ENCODE data around the gene OTUB2. TPM values are rescaled to one million over a fixed set of nuclear protein-coding genes. Genes with fewer than 3 reads are reported as not detected.

OTUB2 gene
- 1 to 10 TPM in 1 of 2 experiments, under 1 TPM in 1; 0.86 to 1.4 TPM for total RNA-seq

DNA sequence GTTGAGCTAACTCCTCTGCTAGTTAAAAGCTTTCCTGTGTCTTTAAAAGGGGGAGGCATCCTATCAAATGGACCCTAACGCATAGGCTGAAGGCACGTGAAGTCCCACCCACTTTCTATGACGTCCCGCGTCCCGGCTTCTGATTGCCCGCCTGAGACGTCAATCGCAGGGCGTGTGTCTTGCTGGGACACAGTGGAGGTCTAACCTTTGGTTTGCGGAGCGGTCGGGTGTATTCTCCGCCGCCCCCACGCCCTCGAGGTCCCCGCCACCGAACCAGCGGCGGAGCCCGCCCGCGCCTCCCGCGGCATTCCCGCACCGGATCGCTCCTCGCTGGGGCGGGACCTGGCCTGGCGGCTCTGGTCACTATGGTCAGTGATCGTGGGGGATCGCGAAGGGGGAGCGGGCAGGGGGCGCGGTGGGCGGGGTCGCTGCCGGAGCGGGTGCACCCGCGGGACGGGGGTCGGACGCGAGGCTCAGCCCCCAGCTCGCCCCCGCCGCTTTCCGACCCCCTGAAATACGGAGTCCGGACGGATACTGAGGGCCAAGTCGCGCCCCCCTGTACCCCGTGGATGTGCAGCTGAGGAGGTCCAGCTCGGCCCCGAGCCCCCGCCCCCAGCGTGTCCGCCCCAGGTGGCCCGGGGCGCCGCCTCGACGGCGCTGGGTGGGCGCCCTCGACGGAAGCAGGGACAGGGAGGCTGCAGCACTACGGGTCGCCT, at the start of gene OTUB2:
Gene OTUB2 (plus strand): TSS at position 168 of the 716 bp plus-strand sequence. CDS start 198 bp downstream, at position 366.
- ChIA-PET CTCF (interaction anchor here (0.9 to 4.6 kb wide), 3 partner anchors 11 to 86 kb away, joined by 3 to 22 read pairs (median 3); no protein-coding TSS in a partner anchor), POLR2A (interaction anchor here (0.6 kb wide), 2 partner anchors 105 to 115 kb away, joined by 4 read pairs; no protein-coding TSS in a partner anchor)

DNA sequence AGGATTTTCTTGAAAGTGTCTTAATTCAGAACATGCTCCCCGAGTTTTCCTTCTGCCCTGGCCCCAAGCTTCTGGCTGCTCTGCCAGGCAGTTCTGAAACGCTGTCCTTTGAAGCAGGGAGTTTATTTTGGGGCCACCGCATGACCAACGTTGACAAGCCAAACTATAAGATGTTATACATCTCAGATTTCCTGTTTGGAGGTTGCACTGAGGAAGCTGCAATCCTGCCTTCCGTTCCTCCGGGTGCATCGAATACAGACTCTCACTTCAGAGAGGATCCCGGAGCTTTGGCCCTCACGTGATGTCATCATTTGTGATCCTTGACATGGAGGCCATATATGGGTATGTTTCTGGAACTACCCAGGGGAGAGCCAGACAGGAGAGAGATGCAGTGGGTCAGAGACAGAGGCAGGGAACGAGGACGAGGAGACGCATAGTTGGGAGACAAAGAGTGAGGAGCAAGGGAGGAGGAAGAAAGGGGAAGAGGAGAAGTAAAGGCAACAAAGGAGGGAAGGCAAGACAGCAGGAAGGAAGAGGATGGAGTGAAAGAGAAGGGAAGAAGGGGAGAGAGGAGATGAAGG, 49.6 kb upstream of the OTUB2 start, which contains the start of gene ASB2:
Gene ASB2 (minus strand): TSS at position 94 of the 581 bp plus-strand sequence. CDS start 12,031 bp downstream, outside the sequence.
- CTCF ChIA-PET: interaction anchor here (1.3 to 4.0 kb wide), 6 partner anchors 17 to 48 kb away, joined by 3 to 34 read pairs (median 10); no protein-coding TSS in a partner anchor
- POLR2A ChIA-PET: interaction anchor here (0.7 to 3.2 kb wide), 2 partner anchors 14 to 17 kb away, joined by 3 to 14 read pairs; no protein-coding TSS in a partner anchor

DNA sequence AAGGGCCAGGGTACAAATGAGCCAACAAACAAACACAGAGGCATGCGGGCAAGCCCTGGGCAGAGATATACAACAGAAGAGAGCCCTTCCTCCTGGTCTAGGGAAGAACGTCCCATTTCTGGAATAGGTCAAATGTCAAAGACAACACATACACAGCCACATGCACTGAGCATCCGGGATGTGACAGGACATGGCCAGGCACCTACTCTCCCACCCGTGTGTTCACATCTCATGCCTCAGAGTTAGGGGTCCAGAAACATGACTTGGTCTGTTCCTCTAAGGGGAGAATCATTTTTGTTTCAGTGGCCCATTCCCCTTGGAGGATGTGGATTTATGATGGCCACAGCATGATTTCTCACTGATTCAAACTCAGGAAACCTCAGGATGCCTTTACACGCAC, 49.0 kb upstream of the OTUB2 start:
- ChIA-PET CTCF (interaction anchor here (1.3 to 5.0 kb wide), 7 partner anchors 14 to 47 kb away, joined by 3 to 38 read pairs (median 13); no protein-coding TSS in a partner anchor), POLR2A (interaction anchor here (0.7 to 3.2 kb wide), 2 partner anchors 14 to 18 kb away, joined by 3 to 14 read pairs; no protein-coding TSS in a partner anchor)

DNA sequence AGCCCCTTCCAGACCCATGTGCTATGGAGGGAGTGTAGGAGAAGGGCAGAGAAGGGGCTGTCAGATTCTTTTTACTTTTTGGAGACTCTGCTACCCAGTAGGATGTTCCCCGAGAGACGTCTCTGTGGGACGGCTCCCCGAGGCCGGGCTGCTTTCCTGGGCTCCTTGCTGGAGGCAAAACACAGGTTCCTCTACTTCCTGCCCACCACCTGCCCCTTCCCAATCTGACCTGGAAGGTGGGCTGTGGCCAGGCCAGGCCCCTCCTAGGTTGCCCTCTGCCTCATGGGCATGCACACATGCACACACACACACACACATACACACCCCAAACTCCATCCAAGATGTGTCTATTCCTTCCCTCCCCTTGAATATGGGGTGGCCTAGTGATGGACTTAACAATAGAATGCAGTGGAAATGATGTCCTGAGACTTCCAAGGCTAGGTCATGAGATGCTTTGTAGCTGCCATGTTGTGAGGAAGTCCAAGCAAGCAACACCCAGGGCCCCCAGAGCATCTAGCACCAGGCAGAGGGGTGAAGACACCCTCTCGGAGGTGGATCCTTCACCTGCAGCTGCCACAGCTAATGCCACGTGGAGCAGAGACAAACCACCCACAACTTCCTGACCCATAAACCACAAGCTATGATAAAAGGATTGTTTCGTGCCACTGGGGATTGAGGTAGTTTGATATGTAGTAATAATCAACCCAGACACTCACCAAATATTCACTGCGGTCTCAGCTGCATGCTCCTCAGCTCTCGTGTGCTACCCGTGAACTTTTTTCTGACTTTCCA, 48.2 kb upstream of the OTUB2 start:
- ChIA-PET POLR2A (interaction anchor here (1.2 to 3.2 kb wide), 3 partner anchors 15 to 22 kb away, joined by 5 to 14 read pairs (median 6); no protein-coding TSS in a partner anchor), CTCF (interaction anchor here (0.9 to 5.0 kb wide), 7 partner anchors 13 to 38 kb away, joined by 3 to 38 read pairs (median 10); no protein-coding TSS in a partner anchor)

DNA sequence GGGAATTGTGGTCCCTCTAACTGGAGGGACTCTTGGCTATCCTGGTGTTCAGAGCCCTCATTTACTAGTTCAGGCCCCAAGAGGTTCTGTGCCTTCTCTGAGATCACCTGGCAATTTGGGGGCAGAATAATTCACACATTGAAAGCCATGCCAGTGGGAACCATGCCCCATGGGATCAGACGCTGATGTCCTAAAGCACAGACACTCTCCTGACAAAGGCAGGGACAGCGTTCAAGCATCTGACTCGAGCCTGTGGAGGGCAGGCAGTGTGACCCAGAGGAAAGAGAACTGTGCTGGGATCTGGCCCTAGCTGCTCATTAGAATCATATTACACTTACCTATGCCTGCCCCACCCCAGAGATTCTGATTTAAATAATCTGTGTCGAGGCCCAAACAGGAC, 47.4 kb upstream of the OTUB2 start:
- ChIA-PET CTCF (interaction anchor here (1.0 to 5.0 kb wide), 7 partner anchors 8 to 39 kb away, joined by 3 to 38 read pairs (median 10); no protein-coding TSS in a partner anchor), POLR2A (interaction anchor here (1.2 to 3.2 kb wide), 3 partner anchors 16 to 23 kb away, joined by 5 to 14 read pairs (median 6); no protein-coding TSS in a partner anchor)

DNA sequence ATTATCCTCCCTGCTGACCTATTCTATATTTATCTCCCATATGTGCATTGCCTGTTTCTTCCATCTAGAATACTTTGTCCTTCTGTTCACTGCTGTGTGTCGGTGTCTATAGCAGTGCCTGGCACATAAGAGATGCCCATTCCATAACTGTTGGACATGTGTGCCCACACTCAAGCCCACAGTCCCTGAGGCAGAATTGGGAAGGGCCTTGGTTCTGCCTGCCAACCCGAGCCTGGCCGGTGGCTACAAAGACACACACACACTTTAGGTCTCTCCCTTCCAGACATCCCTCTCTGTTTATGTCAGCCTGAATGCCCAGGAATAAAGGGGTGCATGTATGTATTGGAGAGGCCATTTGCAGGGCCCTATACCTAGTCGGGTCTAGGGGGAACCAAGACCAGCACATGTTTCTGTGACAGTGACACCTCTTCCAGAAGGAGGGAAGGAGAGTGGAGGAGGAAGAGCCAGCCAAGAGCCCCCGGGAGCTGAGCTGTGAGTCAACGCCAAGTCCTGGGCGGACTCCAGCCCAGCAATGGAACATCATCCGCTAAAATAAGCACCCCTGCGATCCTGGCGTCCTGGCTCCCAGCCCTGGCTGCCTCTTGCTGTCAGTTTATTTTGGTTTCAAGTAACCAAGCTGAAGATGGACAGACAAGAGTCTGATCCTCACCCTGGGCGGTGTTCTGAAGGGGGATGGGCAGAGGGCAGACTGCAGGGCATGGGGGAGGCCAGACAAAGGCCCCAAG, 45.5 kb upstream of the OTUB2 start:
- ChIA-PET CTCF (interaction anchor here (0.5 to 5.0 kb wide), 2 partner anchors 41 to 200 kb away, joined by 3 to 38 read pairs; no protein-coding TSS in a partner anchor), POLR2A (interaction anchor here (0.5 kb wide), 1 partner anchor 412 kb away, joined by 3 read pairs; no protein-coding TSS in a partner anchor)

DNA sequence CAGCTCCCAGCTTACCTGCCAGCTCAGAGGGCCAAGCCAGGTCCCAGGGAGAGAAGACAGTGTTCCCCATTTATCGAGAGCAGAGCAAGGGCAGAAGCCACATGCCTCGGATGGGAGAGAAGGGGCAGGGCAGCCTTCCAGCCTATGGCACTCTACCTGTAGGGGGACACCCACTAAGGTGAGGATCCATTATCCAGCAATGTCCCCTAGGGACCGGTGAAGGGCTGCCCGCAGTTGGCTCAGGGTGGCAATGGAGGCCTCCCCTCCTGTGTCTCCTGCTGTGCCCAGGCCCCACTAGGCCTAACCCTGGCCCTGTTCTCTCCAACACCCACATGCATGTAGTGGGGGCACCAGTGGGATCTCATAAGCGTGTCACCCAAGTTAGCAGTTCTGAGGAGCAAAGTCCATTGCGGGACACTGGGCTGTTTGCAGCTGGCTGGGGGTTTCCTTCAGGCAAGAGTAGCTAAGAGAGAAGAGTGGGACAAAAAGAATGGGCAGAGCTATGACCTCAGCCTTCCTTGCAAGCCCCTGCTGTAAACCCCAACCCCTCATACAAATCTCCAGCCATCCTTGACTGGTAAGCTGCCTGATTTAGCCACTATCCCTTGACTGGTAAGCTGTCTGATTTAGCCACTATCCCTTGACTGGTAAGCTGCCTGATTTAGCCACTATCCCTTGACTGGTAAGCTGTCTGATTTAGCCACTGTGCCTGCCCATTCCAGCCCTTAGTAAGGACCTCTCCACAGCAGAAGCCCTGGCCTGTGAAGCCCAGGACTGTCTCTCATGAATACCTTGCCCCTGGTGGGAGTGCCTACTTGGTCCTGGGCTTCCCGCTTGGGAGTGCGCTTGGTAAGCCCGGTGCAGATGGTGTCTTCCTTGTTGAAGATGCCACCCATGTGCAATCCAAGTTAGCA, 44.6 kb upstream of the OTUB2 start:
- ChIA-PET CTCF (interaction anchor here (5.0 kb wide), 1 partner anchor 42 kb away, joined by 38 read pairs; no protein-coding TSS in a partner anchor), POLR2A (interaction anchor here (0.6 kb wide), 1 partner anchor 416 kb away, joined by 3 read pairs; no protein-coding TSS in a partner anchor)

DNA sequence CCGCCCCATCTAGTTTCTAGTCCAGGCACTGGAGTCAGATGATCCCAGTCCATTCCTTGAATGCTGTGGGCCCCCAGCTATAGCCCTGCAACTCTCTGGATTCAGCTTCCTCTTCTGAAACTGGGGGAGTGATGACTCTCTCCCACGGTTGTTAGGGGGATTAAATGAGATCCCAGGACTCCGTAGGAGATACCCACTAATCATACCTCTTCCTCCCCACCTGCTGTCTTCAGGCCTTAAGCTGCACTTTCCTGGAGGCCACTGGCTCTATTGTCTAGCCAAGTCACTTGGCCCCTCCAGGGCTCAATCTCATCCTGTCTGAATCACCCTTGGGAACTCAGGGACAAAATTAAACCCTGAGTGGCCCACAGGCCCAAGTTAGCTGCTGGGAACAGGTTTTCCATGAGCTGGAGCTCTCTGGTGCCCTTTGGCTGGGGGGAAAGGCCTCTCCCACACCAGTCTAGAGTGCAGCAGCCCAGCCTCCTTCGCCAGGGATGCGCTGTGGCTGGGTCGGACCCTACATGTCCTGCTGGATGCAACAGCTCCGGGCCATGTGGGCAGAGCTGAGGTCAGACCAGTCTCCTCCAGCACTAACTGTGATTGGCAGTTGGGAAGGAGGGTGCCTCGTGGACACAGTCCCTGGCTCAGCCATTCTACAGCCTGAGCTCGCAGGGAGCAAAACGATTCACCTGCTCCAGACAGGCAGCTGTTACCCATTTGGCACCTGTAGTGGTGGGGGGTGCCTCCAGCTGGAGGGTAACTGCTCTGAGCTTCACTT, 43.7 kb upstream of the OTUB2 start:
- CTCF ChIA-PET: interaction anchor here (1.1 to 5.0 kb wide), 3 partner anchors 21 to 43 kb away, joined by 4 to 38 read pairs (median 8); no protein-coding TSS in a partner anchor
- POLR2A ChIA-PET: interaction anchor here (0.6 kb wide), 1 partner anchor 416 kb away, joined by 3 read pairs; no protein-coding TSS in a partner anchor

DNA sequence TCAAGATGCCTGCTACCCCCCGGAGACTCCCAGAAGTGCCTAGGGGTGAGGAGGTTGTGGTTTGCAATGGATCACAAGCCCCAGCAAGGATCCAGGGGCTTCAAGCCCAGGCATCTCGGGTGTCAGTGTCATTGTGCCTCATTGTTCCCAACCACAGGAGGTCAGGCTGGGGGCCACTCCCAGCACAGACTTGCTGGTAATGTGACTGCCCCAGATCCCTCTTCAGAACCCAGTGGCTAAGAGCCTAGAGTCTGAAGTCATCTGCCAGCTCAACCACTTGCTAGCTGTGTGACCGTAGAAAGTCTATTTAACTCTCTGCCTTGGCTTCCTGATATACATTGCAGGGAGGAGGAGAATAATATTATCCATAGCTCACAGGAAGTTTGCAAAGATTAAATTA, 42.1 kb upstream of the OTUB2 start:
- CTCF ChIA-PET: interaction anchor here (1.1 to 1.7 kb wide), 3 partner anchors 14 to 44 kb away, joined by 4 read pairs; no protein-coding TSS in a partner anchor
- POLR2A ChIA-PET: no interaction called here

DNA sequence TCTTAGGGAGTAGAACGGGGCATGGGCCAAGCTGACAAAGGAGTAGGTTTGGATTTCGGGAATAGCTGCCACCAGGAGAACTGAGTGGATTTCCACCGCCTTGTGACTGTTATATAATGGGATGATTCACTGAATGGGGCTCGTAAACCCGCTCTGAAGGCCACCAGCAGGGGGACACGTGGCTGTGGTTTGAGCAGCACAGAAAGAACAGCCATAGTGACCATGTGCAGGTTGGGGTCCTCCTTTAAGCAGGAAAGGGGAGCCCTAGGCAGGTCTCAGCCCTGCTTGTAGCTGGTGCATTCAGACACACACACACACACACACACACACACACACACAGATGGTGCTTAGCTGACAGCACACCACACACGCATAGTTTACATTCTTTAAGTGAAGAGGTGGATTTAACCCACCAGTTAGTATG, 41.1 kb upstream of the OTUB2 start:
- CTCF ChIA-PET: interaction anchor here (1.1 kb wide), 1 partner anchor 15 kb away, joined by 4 read pairs; no protein-coding TSS in a partner anchor
- POLR2A ChIA-PET: no interaction called here

DNA sequence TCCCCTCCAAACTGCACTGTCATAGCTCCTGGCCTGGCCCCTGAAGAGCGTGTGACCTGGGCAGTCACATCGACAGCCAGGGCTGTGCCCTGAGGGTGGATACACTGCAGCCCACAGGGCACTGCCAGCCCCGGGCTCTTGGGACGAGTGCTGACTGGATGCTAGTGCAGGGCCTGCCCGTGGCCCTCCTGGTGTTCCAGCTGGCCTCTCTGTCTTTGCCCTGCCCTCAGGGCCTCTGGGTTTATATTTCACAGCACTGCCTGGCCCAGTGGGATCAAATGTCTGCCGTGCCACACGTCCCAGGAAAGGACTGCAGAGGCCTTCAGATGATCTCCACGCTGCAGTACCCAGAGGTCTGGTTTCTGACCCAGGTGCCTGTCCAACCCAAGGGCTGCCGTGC, 39.2 kb upstream of the OTUB2 start:
- ChIA-PET CTCF (interaction anchor here (1.4 kb wide), 1 partner anchor 47 kb away, joined by 7 read pairs; no protein-coding TSS in a partner anchor), POLR2A (no interaction called here)

DNA sequence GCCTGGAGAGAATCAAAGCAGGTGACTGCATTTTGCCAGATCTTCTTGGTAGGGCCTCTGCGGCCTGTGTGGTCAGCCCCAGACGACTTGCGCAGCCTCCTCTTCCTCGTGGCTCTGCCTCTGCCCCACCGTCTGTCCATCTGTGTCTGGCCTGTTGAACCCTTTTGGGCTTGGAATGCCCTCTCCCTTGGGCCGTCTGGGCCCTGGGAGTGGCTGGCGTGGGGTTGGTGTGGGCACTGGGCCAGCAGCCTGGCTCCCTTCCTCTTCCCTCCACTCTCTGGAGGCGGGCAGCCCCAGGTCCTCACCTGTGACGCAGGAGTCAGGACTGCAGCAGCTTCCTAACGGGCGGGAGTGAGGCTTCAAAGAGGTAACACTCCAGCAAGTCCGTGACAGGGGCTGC, 38.8 kb upstream of the OTUB2 start:
- POLR2A ChIA-PET: no interaction called here
- CTCF ChIA-PET: interaction anchor here (1.4 kb wide), 1 partner anchor 48 kb away, joined by 7 read pairs; no protein-coding TSS in a partner anchor

DNA sequence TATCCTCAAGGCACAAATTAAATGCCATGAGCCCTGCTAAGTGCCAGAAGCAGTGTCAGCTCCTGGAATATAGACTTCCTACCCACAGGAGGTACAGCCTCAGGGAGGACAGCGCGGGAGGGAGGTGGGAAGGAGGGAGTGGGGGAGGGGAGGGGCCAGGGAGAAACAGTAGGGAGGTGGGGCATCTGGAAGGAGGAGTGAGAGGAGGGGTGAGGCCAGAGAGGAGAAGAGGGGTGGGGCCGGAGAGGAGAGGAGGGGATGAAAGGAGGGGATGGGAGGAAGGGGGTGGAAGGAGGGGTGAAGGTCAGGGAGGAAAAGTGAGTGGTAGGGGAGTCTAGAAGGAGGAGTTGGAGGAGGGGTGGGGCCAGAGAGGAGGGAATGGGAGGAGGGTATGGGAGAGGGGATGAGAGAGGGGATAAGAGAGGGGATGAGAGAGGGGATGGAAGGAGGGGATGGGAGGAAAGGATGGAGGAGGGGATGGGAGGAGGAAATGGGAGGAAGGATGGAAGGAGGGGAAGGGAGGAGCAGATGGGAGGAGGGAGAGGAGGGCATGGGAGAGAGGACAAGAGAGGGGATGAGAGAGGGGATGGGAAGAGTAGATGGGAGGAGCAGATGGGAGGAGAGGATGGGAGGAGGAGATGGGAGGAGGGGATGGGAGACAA, 38.2 kb upstream of the OTUB2 start:
- ChIA-PET POLR2A (no interaction called here), CTCF (interaction anchor here (1.4 kb wide), 1 partner anchor 48 kb away, joined by 7 read pairs; no protein-coding TSS in a partner anchor)

DNA sequence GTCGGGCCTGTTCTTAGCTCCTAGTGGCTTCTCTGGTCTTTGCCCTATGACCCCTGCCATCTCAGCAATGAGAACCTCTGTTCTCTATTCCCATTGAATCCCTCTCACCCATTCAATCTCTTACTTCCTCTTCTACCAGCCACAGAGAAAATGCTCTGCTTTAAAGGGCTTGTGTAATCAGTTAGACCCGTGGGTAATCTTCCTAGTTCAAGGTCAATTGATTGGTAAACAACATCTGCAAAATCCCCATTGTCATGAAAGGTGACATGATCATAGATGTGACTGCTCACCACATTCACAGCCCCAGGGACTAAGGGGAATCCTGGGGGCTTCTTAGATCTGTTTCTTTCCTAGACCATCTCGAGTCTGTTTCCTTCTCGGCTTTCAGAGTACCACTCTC, 36.2 kb upstream of the OTUB2 start:
- ChIA-PET POLR2A (no interaction called here), CTCF (interaction anchor here (1.1 kb wide), 1 partner anchor 50 kb away, joined by 3 read pairs; no protein-coding TSS in a partner anchor)

DNA sequence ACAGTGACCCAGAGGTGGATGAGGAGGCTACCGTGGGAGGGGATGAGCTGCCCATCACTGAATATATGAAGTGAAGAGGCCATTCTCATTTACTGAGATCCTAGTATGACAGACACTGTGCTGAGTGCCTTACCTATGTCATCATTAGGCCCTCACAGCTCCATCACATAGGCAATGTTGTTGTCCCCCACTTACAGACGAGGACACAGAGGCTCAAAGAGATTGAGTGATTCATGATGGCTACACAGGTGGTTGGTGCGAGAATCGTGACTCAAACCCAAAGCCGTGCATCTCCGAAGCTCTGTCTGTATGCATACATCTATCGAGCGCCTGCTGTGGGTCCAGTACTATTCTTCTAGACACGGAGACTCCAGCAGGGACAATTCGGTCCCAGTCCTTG, 34.9 kb upstream of the OTUB2 start:
- POLR2A ChIA-PET: interaction anchor here (0.5 kb wide), 1 partner anchor 1269 kb away, joined by 3 read pairs; no protein-coding TSS in a partner anchor
- CTCF ChIA-PET: interaction anchor here (0.7 to 2.9 kb wide), 3 partner anchors 12 to 51 kb away, joined by 4 to 16 read pairs (median 5); no protein-coding TSS in a partner anchor

Data from activated CD8-positive, alpha-beta memory T cell treated with anti-CD3 and anti-CD28 coated beads for 36 hours (primary cell).